SKM-1 treated with dmso at 0.1 percent for 144 hours (cell line): Measurements from ENCODE around the gene DEFB115.
"Not testable (repeated sequence)": the region's sequence is repeated elsewhere in the genome, so short reads cannot be mapped to it uniquely, and the experiment has no call there.

Source experiments
- DNase-seq: peaks from one replicate; lab custom pipeline; 2025; ENCODE audit not compliant: unreplicated experiment; lab: John Stamatoyannopoulos, UW

DEFB115 gene

DNA sequence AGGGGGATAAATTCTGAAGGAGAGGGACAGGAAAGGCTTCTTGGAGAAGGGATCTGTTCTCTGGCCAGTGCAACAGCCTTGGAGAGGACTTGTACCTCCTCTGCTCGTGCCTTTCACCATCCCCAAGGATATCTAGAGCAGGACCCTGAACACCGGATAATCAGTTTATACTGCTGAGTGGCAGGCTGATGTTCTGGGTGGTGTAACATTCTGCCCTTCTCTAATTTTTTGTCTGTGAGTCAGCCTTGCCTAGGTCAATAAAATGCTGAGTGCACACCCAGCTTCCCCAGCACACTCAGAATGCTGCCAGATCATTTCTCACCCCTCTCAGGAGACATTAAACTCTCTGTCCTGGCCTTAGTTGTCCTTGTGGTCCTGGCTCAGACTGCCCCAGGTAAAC is at the start of gene DEFB115:
DEFB115 (plus strand) TSS at position 301 of the 400 bp plus-strand sequence; CDS start at position 301, 0 bp downstream.
- DNase-seq: no peak

DNA sequence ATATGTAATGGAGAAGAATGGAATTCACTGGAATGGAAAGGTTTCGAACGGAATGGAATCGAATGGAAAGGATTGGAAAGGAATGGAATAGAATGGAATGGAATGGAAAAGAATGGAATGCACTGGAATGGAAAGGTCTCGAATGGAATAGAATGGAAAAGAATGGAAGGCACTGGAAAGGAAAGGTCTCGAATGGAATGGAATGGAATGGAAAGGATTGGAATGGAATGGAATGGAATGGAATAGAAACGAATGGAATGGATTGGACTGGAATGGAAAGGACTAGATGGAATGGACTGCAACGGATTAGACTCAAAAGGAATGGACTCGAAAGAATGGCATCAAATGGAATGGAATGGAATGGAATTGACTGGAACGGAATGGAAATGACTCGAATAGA is 20.5 kb upstream of the DEFB115 start:
- no peak for DNase-seq

DNA sequence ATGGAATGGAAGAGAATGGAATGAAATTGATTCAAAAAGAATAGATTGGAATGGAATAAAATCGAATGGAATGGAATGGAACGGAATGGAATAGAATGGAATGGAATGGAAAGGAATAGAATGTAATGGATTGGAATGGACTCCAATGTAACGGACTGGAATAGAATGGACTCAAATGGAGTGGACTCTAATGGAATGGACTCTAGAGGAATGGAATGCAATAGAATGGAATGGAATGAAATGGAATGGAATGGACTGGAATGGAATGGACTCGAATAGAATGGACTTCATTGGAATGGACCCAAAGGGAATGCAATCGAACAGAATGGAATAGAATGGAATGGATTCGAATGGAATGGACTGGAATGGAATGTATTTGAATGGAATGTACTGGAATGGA is 19.7 kb upstream of the DEFB115 start:
- no peak for DNase-seq

- no peak for DNase-seq
These were observed 18.3 kb upstream of the DEFB115 start for GRCh38 chr20:31239139-31239538.

- DNase-seq: no peak
These were observed 505 bp upstream of the DEFB115 start for GRCh38 chr20:31256959-31257358.

GRCh38 chr20:31260326-31260932 is 3.0 kb downstream of the DEFB115 start:
- peak; percentile 10 for DNase-seq

GRCh38 chr20:31274441-31274840 is 17.0 kb downstream of the DEFB115 start:
- no peak for DNase-seq

DNA sequence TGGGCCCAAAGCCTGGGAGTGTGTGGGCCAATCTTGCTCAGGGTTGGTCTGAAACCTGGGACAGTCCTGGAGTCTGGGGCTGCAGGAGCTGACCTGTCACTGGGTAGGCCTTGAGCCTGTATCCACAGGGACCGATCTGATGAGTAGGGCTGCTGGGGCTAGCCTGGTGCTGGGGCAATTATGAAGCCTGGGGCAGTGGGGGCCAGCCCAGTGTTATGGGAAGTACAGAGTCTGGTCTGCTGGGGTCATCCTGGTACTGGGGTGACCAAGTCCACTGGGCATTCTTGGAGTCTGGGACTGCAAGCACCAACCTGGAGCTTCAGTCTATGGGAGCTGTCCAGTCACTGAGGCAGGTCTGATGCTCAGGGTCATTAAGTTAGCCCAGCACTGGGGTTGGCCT is 20.7 kb downstream of the DEFB115 start:
- no peak for DNase-seq

DNA sequence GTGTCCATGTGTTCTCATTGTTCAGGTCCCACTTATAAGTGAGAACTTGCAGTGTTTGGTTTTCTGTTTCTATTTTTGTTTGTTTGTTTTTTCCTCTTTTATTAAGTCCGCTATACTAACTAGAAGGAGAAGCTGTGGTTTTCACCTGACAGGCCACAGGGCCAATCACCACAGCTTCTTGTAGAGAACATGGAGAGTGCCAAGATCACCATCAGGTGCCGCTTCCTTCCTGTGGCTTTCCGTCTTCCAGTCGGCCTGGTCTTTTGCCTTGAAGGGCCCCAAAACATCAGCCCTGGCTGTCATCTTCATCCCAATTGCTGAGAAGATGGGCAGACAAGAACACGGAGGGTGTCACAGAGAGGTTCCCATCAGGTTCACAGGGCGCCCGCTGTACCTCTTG is 27.5 kb downstream of the DEFB115 start:
- DNase-seq: not testable (repeated sequence)

DNA sequence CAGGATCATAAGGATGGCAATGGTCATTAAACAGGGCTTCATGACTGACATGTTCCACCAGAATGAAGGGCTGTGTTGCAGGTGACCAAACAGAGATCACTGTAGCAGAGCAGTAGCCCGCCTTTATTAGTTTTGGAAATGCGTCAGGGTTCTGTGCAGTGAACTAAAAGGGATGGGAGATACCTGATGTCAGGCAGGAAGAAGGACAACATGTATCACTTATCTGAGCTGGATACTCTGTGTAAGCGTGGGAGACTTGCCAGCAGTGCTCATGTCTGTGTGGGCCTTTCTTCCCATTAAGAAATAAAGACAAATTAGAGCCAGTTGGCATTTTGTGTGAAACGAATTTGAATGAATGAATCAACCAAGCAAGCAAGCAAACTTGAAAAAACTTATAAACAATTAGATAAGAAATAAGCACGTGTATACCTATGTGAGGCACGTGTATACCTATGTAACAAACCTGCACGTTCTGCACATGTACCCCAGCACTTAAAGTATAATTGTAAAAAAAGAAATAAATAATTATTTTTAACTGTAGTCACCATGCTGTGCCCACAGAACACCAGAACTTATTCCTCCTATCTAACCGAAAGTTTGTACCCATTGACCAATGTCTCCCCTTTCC is 51.2 kb downstream of the DEFB115 start, which contains the start of gene DEFB116:
DEFB116 (minus strand) TSS at position 51 of the 628 bp plus-strand sequence; CDS start at position 51, 0 bp downstream.
- no peak for DNase-seq
